GM12878 (cell line): Measurements from ENCODE around the gene FOXN4. TPM values are rescaled to one million over a fixed set of nuclear protein-coding genes. Genes with fewer than 3 reads are reported as not detected.

Experiments
- ATAC-seq: fragments of 200-7000 bp; cut with Tn5 transposase; 3 replicates; pipeline ENCODE4 v1.9.1; 2020; ENCODE audit warnings: mild to moderate bottlenecking, moderate library complexity
- BruUV-seq: library from RNA; stranded (reverse); fragments of 400-500 nt; replicated peaks from 2 replicates; lab custom pipeline; 2021; lab: Mats Ljungman, UMichigan
- CTCF ChIA-PET: fragments of 300-600 bp; sonication (Branson Sonifier 250); formaldehyde crosslinking; extraction: SDS; loops from one replicate; lab custom pipeline; 2021; ENCODE audit warnings: inconsistent platforms; lab: Yijun Ruan, JAX
- POLR2A ChIA-PET: fragments of 350-600 bp; formaldehyde crosslinking; extraction: SDS; loops from one replicate; lab custom pipeline; 2021; ENCODE audit warnings: inconsistent platforms; lab: Charles Lee
- RAD21 ChIA-PET: fragments of 300-600 bp; sonication (Branson Sonifier 250); formaldehyde crosslinking; loops from one replicate; lab custom pipeline; 2023; ENCODE audit warnings: antibody characterized with exemption; ENCODE audit not compliant: unreplicated experiment; lab: Charles Lee
- SMC1A ChIA-PET: fragments of 300-600 bp; sonication (Branson Sonifier 250); formaldehyde crosslinking; loops from one replicate; lab custom pipeline; 2023; ENCODE audit not compliant: unreplicated experiment, uncharacterized antibody; lab: Charles Lee
- DNase-seq: peaks from one replicate; pipeline ENCODE4 v3.0.0-alpha.2; 2011; ENCODE audit warnings: low read depth, low spot score
- FAIRE-seq: peaks from 3 replicates; lab custom pipeline; 2011; peaks lifted over from hg19 to GRCh38; lab: Jason Lieb, UNC
- H2AFZ ChIP-seq: 2 replicates; pipeline ENCODE4 v1.6.0; 2011; ENCODE audit warnings: low read depth, low read length, control low read depth; ENCODE audit not compliant: control insufficient read depth
- H3K27ac ChIP-seq: 2 replicates; pipeline ENCODE4 v1.5.1; 2011; ENCODE audit warnings: control low read depth; ENCODE audit not compliant: control insufficient read depth, insufficient read depth
- H3K27me3 ChIP-seq, 2 experiments: replicated peaks in 1 of 2; 2 replicates each; pipeline versions ENCODE4 v1.6.0 to v1.6.1; 2011; ENCODE audit warnings: low read length in 1 of 2; ENCODE audit not compliant: control insufficient read depth in 2 of 2, insufficient read depth in 2 of 2
- H3K36me3 ChIP-seq, 2 experiments: 2 replicates each; pipeline ENCODE4 v1.5.1; 2011; ENCODE audit warnings: low read length in 1 of 2; ENCODE audit not compliant: control insufficient read depth in 2 of 2, insufficient read depth in 2 of 2
- H3K4me1 ChIP-seq: 2 replicates; pipeline ENCODE4 v1.6.1; 2011; ENCODE audit warnings: mild to moderate bottlenecking, low read length, moderate library complexity, mixed read lengths; ENCODE audit not compliant: control insufficient read depth, insufficient read depth
- H3K4me2 ChIP-seq: 2 replicates; pipeline ENCODE4 v1.6.0; 2011; ENCODE audit warnings: control low read depth; ENCODE audit not compliant: control insufficient read depth, insufficient read depth
- H3K4me3 ChIP-seq: fragments of 200-600 bp; sonication (generic); 2 replicates; pipeline ENCODE4 v1.5.1; 2016
- H3K79me2 ChIP-seq: 2 replicates; pipeline ENCODE4 v1.6.0; 2011; ENCODE audit warnings: low read length; ENCODE audit not compliant: control insufficient read depth, insufficient read depth
- H3K9ac ChIP-seq: 2 replicates; pipeline ENCODE4 v1.8.0; 2011; ENCODE audit warnings: low read length, control low read depth, mixed read lengths; ENCODE audit not compliant: control insufficient read depth, insufficient read depth
- H3K9me3 ChIP-seq: replicated peaks from 3 replicates; pipeline ENCODE4 v1.5.1; 2011; ENCODE audit warnings: mild to moderate bottlenecking, low read length; ENCODE audit not compliant: control insufficient read depth, insufficient read depth
- H4K20me1 ChIP-seq: 2 replicates; pipeline ENCODE4 v1.6.0; 2011; ENCODE audit not compliant: control insufficient read depth, insufficient read depth
- BHLHE40 ChIP-seq, 2 experiments: fragments of 450-650 bp in 1 of 2; IDR thresholded peaks; 2 replicates each; pipeline ENCODE4 v1.6.1; 2011 to 2017; ENCODE audit warnings: low read depth in 2 of 2, borderline replicate concordance in 1 of 2, improper control_type of control experiment in 1 of 2, low read length in 1 of 2, mild to moderate bottlenecking in 1 of 2
- DPF2 ChIP-seq: fragments of 450-650 bp; IDR thresholded peaks from 2 replicates; pipeline ENCODE4 v1.6.1; 2017; ENCODE audit warnings: mild to moderate bottlenecking
- IKZF1 ChIP-seq: fragments of 450-650 bp; conservative IDR thresholded peaks from 2 replicates; pipeline ENCODE4 v1.6.1; 2017; ENCODE audit warnings: antibody characterized with exemption, mild to moderate bottlenecking
- MEF2B ChIP-seq: fragments of 450-650 bp; IDR thresholded peaks from 2 replicates; pipeline ENCODE4 v1.6.1; 2018; ENCODE audit warnings: mild to moderate bottlenecking, moderate library complexity; ENCODE audit not compliant: partially characterized antibody, poor library complexity, severe bottlenecking
- SIX5 ChIP-seq: IDR thresholded peaks from 2 replicates; pipeline ENCODE4 v1.6.1; 2011; ENCODE audit warnings: mild to moderate bottlenecking, low read depth, low read length, moderate library complexity; ENCODE audit not compliant: severe bottlenecking
- SUZ12 ChIP-seq: fragments of 200-600 bp; sonication (generic); IDR thresholded peaks from one replicate; pipeline ENCODE4 v1.6.1; 2018; ENCODE audit warnings: antibody characterized with exemption, mild to moderate bottlenecking; ENCODE audit not compliant: unreplicated experiment
- TAF1 ChIP-seq: IDR thresholded peaks from 2 replicates; pipeline ENCODE4 v1.6.1; 2011; ENCODE audit warnings: mild to moderate bottlenecking, low read depth, low read length, borderline replicate concordance
- ZNF217 ChIP-seq: fragments of 450-650 bp; IDR thresholded peaks from 2 replicates; pipeline ENCODE4 v1.6.1; 2017; ENCODE audit warnings: antibody characterized with exemption, mild to moderate bottlenecking
- WGBS: methylation state at CpG from one replicate; pipeline ENCODE4 v1.1.6; 2016; ENCODE audit warnings: low lambda C conversion rate; ENCODE audit not compliant: insufficient replicate concordance, insufficient coverage; ENCODE audit errors: missing lambda C conversion rate; 5-methylcytosine and 5-hydroxymethylcytosine counted together
- in situ Hi-C: fragments of 300-500 bp; cut with MboI; formaldehyde crosslinking; loops from 9 replicates; pipeline ENCODE4 v1.14.3; 2018; ENCODE audit warnings: mixed read lengths
- intact Hi-C: fragments of 100-400 bp; cut with micrococcal nuclease; formaldehyde crosslinking; loops from one replicate; pipeline ENCODE4 v1.14.2; 2022; ENCODE audit not compliant: unreplicated experiment
- polyA plus RNA-seq, 11 experiments: library from polyadenylated mRNA; depleted of rRNA in 4 of 11; unstranded in 6 of 11; stranded (reverse) in 5 of 11; fragments of >200 nt; fragmentation: Nextera tagmentation in 4 of 11; fragmentation: Illumina TruSeq in 1 of 11; extraction: Ambion mirVana in 4 of 11; extraction: Trizol in 1 of 11; gene quantifications; 1 replicate in 1 of 11; 2 replicates in 10 of 11; pipeline versions ENCODE4 v1.2.1 to v1.2.3, GENCODE V29; 2011 to 2016; ENCODE audit warnings: inconsistent platforms in 2 of 11, missing spikeins in 2 of 11, low read depth in 1 of 11
- total RNA-seq, 4 experiments: library from RNA; depleted of rRNA in 3 of 4; stranded (reverse); fragments of >200 nt in 3 of 4; fragmentation: Illumina TruSeq in 1 of 4; extraction: Trizol in 1 of 4; gene quantifications; 2 replicates each; pipeline versions ENCODE4 v1.2.1 to v1.2.3, GENCODE V29; 2013 to 2021
- TF ChIP-seq, protein P1 (sequence below): IDR thresholded peaks from 2 replicates; pipeline ENCODE4 v1.6.1; 2011; ENCODE audit warnings: borderline replicate concordance, low read depth, mild to moderate bottlenecking, moderate library complexity, mixed read lengths, low read length; ENCODE audit not compliant: insufficient read depth; ENCODE audit errors: extremely low read length
- TF ChIP-seq, protein P2 (sequence below): fragments of 450-650 bp; IDR thresholded peaks from 2 replicates; pipeline ENCODE4 v1.6.1; 2017; ENCODE audit warnings: low read depth, mild to moderate bottlenecking, moderate library complexity

FOXN4 gene
- total and polyA plus RNA-seq, 10 of the 15 experiments (the other 5 are each of a cell fraction or from before 2014, with no cell fraction given): not detected

DNA sequence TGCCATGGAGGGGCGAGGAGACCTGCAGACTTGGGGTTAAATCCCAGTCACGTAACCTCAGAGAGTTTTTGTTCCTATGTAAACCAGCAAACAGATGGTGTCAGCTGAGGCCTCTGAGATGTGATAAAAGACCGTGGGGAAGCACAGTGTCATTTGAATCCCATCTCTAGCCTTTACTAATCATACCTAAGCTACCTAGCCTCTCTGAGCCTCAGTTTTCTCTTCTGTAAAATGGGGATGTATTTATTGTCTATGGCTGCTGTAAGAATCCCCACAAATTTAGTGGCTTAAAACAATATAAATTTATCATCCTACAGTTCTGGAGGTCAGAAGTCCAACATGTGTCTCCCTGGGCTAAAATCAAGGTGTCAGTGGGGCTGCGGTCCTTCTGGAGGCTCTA is 33.9 kb downstream of the FOXN4 start (continued):
- TF ChIP-seq, protein P1, sequence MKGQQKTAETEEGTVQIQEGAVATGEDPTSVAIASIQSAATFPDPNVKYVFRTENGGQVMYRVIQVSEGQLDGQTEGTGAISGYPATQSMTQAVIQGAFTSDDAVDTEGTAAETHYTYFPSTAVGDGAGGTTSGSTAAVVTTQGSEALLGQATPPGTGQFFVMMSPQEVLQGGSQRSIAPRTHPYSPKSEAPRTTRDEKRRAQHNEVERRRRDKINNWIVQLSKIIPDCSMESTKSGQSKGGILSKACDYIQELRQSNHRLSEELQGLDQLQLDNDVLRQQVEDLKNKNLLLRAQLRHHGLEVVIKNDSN: no peak
- no peak for TF ChIP-seq SUZ12
- TF ChIP-seq BHLHE40 (IDR thresholded peaks at IDR 0.05; ENCODE audit: borderline replicate concordance in 1 of 2, low read depth in 2 of 2, low read length in 1 of 2): no peak
- TF ChIP-seq DPF2: no peak
- no peak for TF ChIP-seq SIX5
- TF ChIP-seq, protein P2, sequence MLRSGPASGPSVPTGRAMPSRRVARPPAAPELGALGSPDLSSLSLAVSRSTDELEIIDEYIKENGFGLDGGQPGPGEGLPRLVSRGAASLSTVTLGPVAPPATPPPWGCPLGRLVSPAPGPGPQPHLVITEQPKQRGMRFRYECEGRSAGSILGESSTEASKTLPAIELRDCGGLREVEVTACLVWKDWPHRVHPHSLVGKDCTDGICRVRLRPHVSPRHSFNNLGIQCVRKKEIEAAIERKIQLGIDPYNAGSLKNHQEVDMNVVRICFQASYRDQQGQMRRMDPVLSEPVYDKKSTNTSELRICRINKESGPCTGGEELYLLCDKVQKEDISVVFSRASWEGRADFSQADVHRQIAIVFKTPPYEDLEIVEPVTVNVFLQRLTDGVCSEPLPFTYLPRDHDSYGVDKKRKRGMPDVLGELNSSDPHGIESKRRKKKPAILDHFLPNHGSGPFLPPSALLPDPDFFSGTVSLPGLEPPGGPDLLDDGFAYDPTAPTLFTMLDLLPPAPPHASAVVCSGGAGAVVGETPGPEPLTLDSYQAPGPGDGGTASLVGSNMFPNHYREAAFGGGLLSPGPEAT: no peak

DNA sequence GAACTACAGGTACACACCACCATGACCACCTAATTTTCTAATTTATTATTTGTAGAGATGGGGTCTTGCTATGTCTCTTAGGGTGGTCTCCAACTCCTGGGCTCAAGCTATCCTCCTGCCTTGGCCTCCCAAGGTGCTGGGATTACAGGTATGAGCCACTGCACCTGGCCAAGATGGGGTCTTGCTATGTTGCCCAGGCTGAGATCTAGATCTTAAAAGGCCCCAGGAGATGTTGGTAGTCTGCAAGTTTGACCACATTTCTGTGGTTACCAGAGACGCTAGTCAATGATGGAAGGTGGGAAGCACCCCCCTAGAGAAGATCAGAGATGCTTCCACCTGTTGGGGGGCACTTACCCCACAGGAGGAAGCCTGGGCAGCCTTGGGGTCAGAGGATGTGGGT is 34.7 kb downstream of the FOXN4 start:
- H4K20me1 ChIP-seq: no peaks in the 10 kb centered on the region
- CTCF ChIA-PET: interaction anchor here (0.9 kb wide), 1 partner anchor 120 kb away, joined by 5 read pairs; no protein-coding TSS in a partner anchor
- no peak overlapping the region for H3K4me2 ChIP-seq
- no peaks in the 10 kb centered on the region for H3K79me2 ChIP-seq
- H3K9ac ChIP-seq: no peak overlapping the region
- no peak overlapping the region for H3K27ac ChIP-seq
- DNase-seq: no peak
- ATAC-seq: no peak
- no peak overlapping the region for H3K4me3 ChIP-seq
- no peak overlapping the region for H2AFZ ChIP-seq
- no TSS peak for BruUV-seq
- POLR2A ChIA-PET: no interaction called here
- SMC1A ChIA-PET: no interaction called here
- intact Hi-C loops (no loop called here), in situ Hi-C loops (no loop called here)
- RAD21 ChIA-PET: interaction anchor here (1.2 kb wide), 1 partner anchor 10 kb away, joined by 3 read pairs; no protein-coding TSS in a partner anchor
- H3K27me3 ChIP-seq: no peaks in the 10 kb centered on the region; a peak in 1 of 4 replicates
- no peaks in the 10 kb centered on the region for H3K36me3 ChIP-seq
- H3K9me3 ChIP-seq: no peaks in the 10 kb centered on the region
- TF ChIP-seq IKZF1 (no peak), MEF2B (no peak), TAF1 (no peak), ZNF217 (no peak)
- WGBS: 0% methylated on average over 1 of the region's 1 CpG
- FAIRE-seq: no peak
- no peaks in the 10 kb centered on the region for H3K4me1 ChIP-seq
